AG10803 (cell line): Measurements from ENCODE around the gene HAUS6.

Experiments
- DNase-seq: peaks from one replicate; pipeline ENCODE4 v3.0.0; 2010; ENCODE audit warnings: low read depth
- H3K4me3 ChIP-seq: 2 replicates; pipeline ENCODE4 v1.5.1; 2011; ENCODE audit warnings: mild to moderate bottlenecking, low read length, control low read depth
- CTCF ChIP-seq: conservative IDR thresholded peaks from 2 replicates; pipeline ENCODE4 v1.5.1; 2011; ENCODE audit warnings: mild to moderate bottlenecking, low read length, control low read depth, inconsistent platforms

Gene HAUS6

GRCh38 chr9:19020886-19021455 is 81.7 kb downstream of the HAUS6 start:
- no peak for TF ChIP-seq CTCF
- H3K4me3 ChIP-seq: no peak overlapping the region
- no peak for DNase-seq

GRCh38 chr9:19018201-19018600 is 84.5 kb downstream of the HAUS6 start:
- peak; percentile 76 for DNase-seq
- H3K4me3 ChIP-seq: no peak overlapping the region
- TF ChIP-seq CTCF: no peak

- TF ChIP-seq CTCF: no peak
- DNase-seq: no peak
- H3K4me3 ChIP-seq: no peak overlapping the region
These were observed 93.2 kb downstream of the HAUS6 start for GRCh38 chr9:19009391-19009965.
